Fibroblast of mammary gland (primary cell): ENCODE data around the gene MRPL12.

Experiments
- DNase-seq: peaks from one replicate; pipeline ENCODE4 v3.0.0-alpha.2; 2010; ENCODE audit warnings: low read depth
- H3K4me3 ChIP-seq: 2 replicates; pipeline ENCODE4 v1.5.1; 2011; ENCODE audit warnings: low read depth, mild to moderate bottlenecking, low read length, moderate library complexity; ENCODE audit not compliant: control insufficient read depth
- CTCF ChIP-seq: conservative IDR thresholded peaks from 2 replicates; pipeline ENCODE4 v1.5.1; 2011; ENCODE audit warnings: low read depth, low read length, inconsistent platforms; ENCODE audit not compliant: control insufficient read depth, insufficient read depth

MRPL12 gene

GRCh38 chr17:81693509-81694210 is 9.5 kb upstream of the MRPL12 start:
- H3K4me3 ChIP-seq, result no peak overlapping the region
- DNase-seq, result no peak
- TF ChIP-seq CTCF, result no peak

- TF ChIP-seq CTCF, result no peak
- no peak overlapping the region for H3K4me3 ChIP-seq
- DNase-seq, result no peak
Measured at GRCh38 chr17:81694810-81695209, 8.4 kb upstream of the MRPL12 start.

- TF ChIP-seq CTCF, result no peak
- DNase-seq, result no peak
- no peak overlapping the region for H3K4me3 ChIP-seq
Measured at GRCh38 chr17:81695211-81695610, 8.0 kb upstream of the MRPL12 start.

- no peak overlapping the region for H3K4me3 ChIP-seq
- TF ChIP-seq CTCF, result no peak
- no peak for DNase-seq
Measured at GRCh38 chr17:81695801-81696200, 7.4 kb upstream of the MRPL12 start.

- H3K4me3 ChIP-seq, result no peak overlapping the region
- DNase-seq, result no peak
- no peak for TF ChIP-seq CTCF
Measured at GRCh38 chr17:81696218-81696941, 6.8 kb upstream of the MRPL12 start.

- H3K4me3 ChIP-seq, result no peak overlapping the region
- no peak for DNase-seq
- no peak for TF ChIP-seq CTCF
Measured at GRCh38 chr17:81697261-81698044, 5.7 kb upstream of the MRPL12 start.
